ENCODE results near the gene NRXN3. TPM values are rescaled to one million over a fixed set of nuclear protein-coding genes. Genes with fewer than 3 reads are reported as not detected.

The NRXN3 gene
- total and polyA plus RNA-seq, 2 experiments from 2014 or later: 1.0 to 1.8 TPM

- Histone ChIP-seq H3K27ac (ENCODE audit: low read depth) (no peak overlapping the region), H3F3A (replicated peaks; ENCODE audit: low read depth) (no peaks in the 10 kb centered on the region), H3K4me2 (no peak overlapping the region), H3K4me1 (ENCODE audit: insufficient read depth) (no peaks in the 10 kb centered on the region), H3K4me3 (no peak overlapping the region), H3K9me2 (ENCODE audit: insufficient read depth) (no peaks in the 10 kb centered on the region), H4K20me1 (replicated peaks; ENCODE audit: insufficient read depth) (no peaks in the 10 kb centered on the region), H3K36me3 (ENCODE audit: insufficient read depth) (no peaks in the 10 kb centered on the region), H3K27me3 (ENCODE audit: insufficient read depth) (no peaks in the 10 kb centered on the region), H3K79me2 (replicated peaks; ENCODE audit: insufficient read depth) (no peaks in the 10 kb centered on the region), H2AFZ (no peak overlapping the region)
- 0 out of 3 replicates have a peak, but pooled peaks cover 3% of the 10 kb centered on the region for H3K4me1 Mint-ChIP-seq
- H3K9me3 Mint-ChIP-seq: no peaks in the 10 kb centered on the region; the same call in 2 of the 3 replicates
- ATAC-seq (no peak), DNase-seq (ENCODE audit: low spot score) (no peak)
- no peaks in the 10 kb centered on the region for H3K27me3 Mint-ChIP-seq (ENCODE audit: insufficient read depth, low read depth, poor library complexity)
- H3K27ac Mint-ChIP-seq: no peak overlapping the region
- no peaks in the 10 kb centered on the region for H3K36me3 Mint-ChIP-seq (ENCODE audit: low read depth)
- H3K4me3 Mint-ChIP-seq: no peak overlapping the region
- TF ChIP-seq REST (IDR thresholded peaks at IDR 0.05; ENCODE audit: unreplicated experiment): no peak
- TF ChIP-seq JUNB (IDR thresholded peaks at IDR 0.05; ENCODE audit: unreplicated experiment): no peak
- TF ChIP-seq EZH2 (IDR thresholded peaks at IDR 0.05; ENCODE audit: low read depth, unreplicated experiment): no peak
- TF ChIP-seq ZNF114 (CRISPR knock-in tag; IDR thresholded peaks at IDR 0.05): no peak
Observed at GRCh38 chr14:79658221-79658620, 1488.0 kb downstream of the NRXN3 start.

GRCh38 chr14:79658769-79659168 is 1488.6 kb downstream of the NRXN3 start:
- Histone ChIP-seq H4K20me1 (replicated peaks; ENCODE audit: insufficient read depth) (no peaks in the 10 kb centered on the region), H3K4me2 (no peak overlapping the region), H3K9me2 (ENCODE audit: insufficient read depth) (no peaks in the 10 kb centered on the region), H3K4me1 (ENCODE audit: insufficient read depth) (no peaks in the 10 kb centered on the region), H3K36me3 (ENCODE audit: insufficient read depth) (no peaks in the 10 kb centered on the region), H3K4me3 (no peak overlapping the region), H3K79me2 (replicated peaks; ENCODE audit: insufficient read depth) (no peaks in the 10 kb centered on the region), H3K27me3 (ENCODE audit: insufficient read depth) (no peaks in the 10 kb centered on the region), H3K27ac (ENCODE audit: low read depth) (no peak overlapping the region), H2AFZ (no peak overlapping the region), H3F3A (replicated peaks; ENCODE audit: low read depth) (no peaks in the 10 kb centered on the region)
- Mint-ChIP-seq H3K4me1 (0 out of 3 replicates have a peak, but pooled peaks cover 3% of the 10 kb centered on the region), H3K36me3 (ENCODE audit: low read depth) (no peaks in the 10 kb centered on the region), H3K4me3 (no peak overlapping the region), H3K27ac (no peak overlapping the region), H3K27me3 (ENCODE audit: insufficient read depth, low read depth, poor library complexity) (no peaks in the 10 kb centered on the region), H3K9me3 (no peaks in the 10 kb centered on the region; the same call in 2 of the 3 replicates)
- DNase-seq (ENCODE audit: low spot score) (no peak), ATAC-seq (no peak)
- no peak for TF ChIP-seq NANOG (IDR thresholded peaks at IDR 0.05; ENCODE audit: borderline replicate concordance)
- TF ChIP-seq POLR2AphosphoS5 (IDR thresholded peaks at IDR 0.05; ENCODE audit: low read depth): no peak
- TF ChIP-seq REST (IDR thresholded peaks at IDR 0.05; ENCODE audit: unreplicated experiment): no peak
- no peak for TF ChIP-seq ZNF462 (CRISPR knock-in tag; IDR thresholded peaks at IDR 0.05)

All from GM23338 (cell line).